GM12891 (cell line): ENCODE measurements around the gene CAP2.

Experiments used
- POLR2A ChIP-seq: IDR thresholded peaks from 2 replicates; pipeline ENCODE4 v1.6.1; 2011; ENCODE audit warnings: low read depth, low read length, control low read depth
- POU2F2 ChIP-seq: IDR thresholded peaks from 2 replicates; pipeline ENCODE4 v1.6.1; 2011; ENCODE audit warnings: low read depth, mild to moderate bottlenecking, control low read depth, low read length, moderate library complexity

- TF ChIP-seq POU2F2 = no peak
- TF ChIP-seq POLR2A = no peak
These were observed 36.1 kb downstream of the CAP2 start for GRCh38 chr6:17429383-17430061.
